Trophoblast cell (in vitro differentiated cells and primary cell): ENCODE data around the gene ZBED5.

Experiments used
- DNase-seq, 2 donors: peaks; one replicate each; pipeline ENCODE4 v3.0.0-alpha.2; 2016
- H2AFZ ChIP-seq: 2 replicates; pipeline ENCODE4 v1.6.1; 2013; ENCODE audit warnings: low read length, moderate library complexity, mild to moderate bottlenecking; ENCODE audit not compliant: insufficient read depth, poor library complexity
- H2AK5ac ChIP-seq: 2 replicates; pipeline ENCODE4 v1.6.1; 2013; ENCODE audit warnings: mild to moderate bottlenecking, low read length
- H2BK120ac ChIP-seq: 2 replicates; pipeline ENCODE4 v1.6.1; 2013; ENCODE audit warnings: low read length, mild to moderate bottlenecking, moderate library complexity; ENCODE audit not compliant: insufficient read depth, poor library complexity
- H2BK12ac ChIP-seq: 2 replicates; pipeline ENCODE4 v1.6.1; 2013; ENCODE audit warnings: mild to moderate bottlenecking, low read length, moderate library complexity
- H2BK5ac ChIP-seq: 2 replicates; pipeline ENCODE4 v1.6.1; 2013; ENCODE audit warnings: low read length, low read depth, moderate library complexity, mild to moderate bottlenecking; ENCODE audit not compliant: poor library complexity
- H3K14ac ChIP-seq: 2 replicates; pipeline ENCODE4 v1.6.1; 2013; ENCODE audit warnings: mild to moderate bottlenecking, low read length
- H3K18ac ChIP-seq: 2 replicates; pipeline ENCODE4 v1.6.1; 2013; ENCODE audit warnings: mild to moderate bottlenecking, low read length
- H3K23ac ChIP-seq: 2 replicates; pipeline ENCODE4 v1.6.1; 2013; ENCODE audit warnings: low read length
- H3K27ac ChIP-seq: 2 replicates; pipeline ENCODE4 v1.5.1; 2013; ENCODE audit warnings: low read depth, mild to moderate bottlenecking, inconsistent platforms, low read length, moderate library complexity
- H3K27me3 ChIP-seq: 2 replicates; pipeline ENCODE4 v1.6.1; 2013; ENCODE audit warnings: inconsistent platforms, mild to moderate bottlenecking, low read length, moderate library complexity; ENCODE audit not compliant: insufficient read depth
- H3K36me3 ChIP-seq, 2 experiments: 1 replicate in 1 of 2; 2 replicates in 1 of 2; pipeline ENCODE4 v1.6.1; 2013; ENCODE audit warnings: low read length in 2 of 2, mild to moderate bottlenecking in 2 of 2, moderate library complexity in 1 of 2; ENCODE audit not compliant: insufficient read depth in 2 of 2, control insufficient read depth in 1 of 2
- H3K4ac ChIP-seq: 2 replicates; pipeline ENCODE4 v1.6.1; 2013; ENCODE audit warnings: low read depth, mild to moderate bottlenecking, low read length, moderate library complexity
- H3K4me1 ChIP-seq, 2 experiments: 1 replicate in 1 of 2; 2 replicates in 1 of 2; pipeline ENCODE4 v1.6.1; 2013; ENCODE audit warnings: low read length in 2 of 2, mild to moderate bottlenecking in 2 of 2, moderate library complexity in 1 of 2; ENCODE audit not compliant: insufficient read depth in 2 of 2, control insufficient read depth in 1 of 2
- H3K4me2 ChIP-seq: 2 replicates; pipeline ENCODE4 v1.6.1; 2013; ENCODE audit warnings: inconsistent platforms, mild to moderate bottlenecking, low read length, moderate library complexity
- H3K4me3 ChIP-seq: 2 replicates; pipeline ENCODE4 v1.5.1; 2013; ENCODE audit warnings: mild to moderate bottlenecking, low read depth, low read length, inconsistent platforms
- H3K79me1 ChIP-seq: one replicate; pipeline ENCODE4 v1.6.1; 2013; ENCODE audit warnings: low read length
- H3K79me2 ChIP-seq: 2 replicates; pipeline ENCODE4 v1.6.1; 2013; ENCODE audit warnings: low read length, mild to moderate bottlenecking; ENCODE audit not compliant: control insufficient read depth, insufficient read depth, poor library complexity
- H3K9ac ChIP-seq: 2 replicates; pipeline ENCODE4 v1.6.1; 2013; ENCODE audit warnings: mild to moderate bottlenecking, low read length
- H3K9me3 ChIP-seq: 2 replicates; pipeline ENCODE4 v1.6.1; 2013; ENCODE audit warnings: low read depth, mild to moderate bottlenecking, control low read depth, inconsistent platforms, low read length; ENCODE audit not compliant: insufficient read depth
- H4K12ac ChIP-seq: 2 replicates; pipeline ENCODE4 v1.6.1; 2013; ENCODE audit warnings: low read depth, mild to moderate bottlenecking, low read length, moderate library complexity
- H4K8ac ChIP-seq: 2 replicates; pipeline ENCODE4 v1.6.1; 2013; ENCODE audit warnings: low read depth, mild to moderate bottlenecking, low read length, moderate library complexity
- H4K91ac ChIP-seq: one replicate; pipeline ENCODE4 v1.6.1; 2013; ENCODE audit warnings: low read depth, mild to moderate bottlenecking, low read length, moderate library complexity
- WGBS: extraction: QIAGEN DNeasy Blood & Tissue Kit; methylation state at CpG from one replicate; pipeline ENCODE4 v1.1.7; 2013; ENCODE audit warnings: missing lambda C conversion rate; ENCODE audit not compliant: insufficient read length, insufficient coverage; ENCODE audit errors: extremely low coverage; 5-methylcytosine and 5-hydroxymethylcytosine counted together

ZBED5 gene

DNA sequence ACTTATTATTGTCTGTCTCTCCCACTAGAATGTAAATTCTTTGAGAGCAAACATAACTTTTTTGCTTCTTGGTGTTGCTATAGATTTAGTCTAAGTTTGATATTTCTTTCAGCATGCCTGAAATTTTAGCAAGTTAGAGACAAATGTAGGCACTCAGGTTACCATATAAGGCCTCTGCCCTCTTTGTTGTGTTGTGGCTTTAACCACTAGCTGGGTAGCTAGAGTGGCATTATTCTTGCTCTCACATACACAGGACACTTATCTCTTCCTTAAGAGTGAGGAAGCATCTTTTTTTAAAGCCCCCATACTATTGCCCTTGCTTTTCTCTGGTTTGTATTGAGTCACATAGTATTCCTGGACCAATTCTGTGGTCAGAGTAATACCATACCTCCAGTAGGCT lies 11.2 kb downstream of the ZBED5 start:
- H2BK5ac ChIP-seq = no peak overlapping the region
- no peak overlapping the region for H3K9ac ChIP-seq
- H3K18ac ChIP-seq = no peak overlapping the region
- no peak overlapping the region for H3K4ac ChIP-seq
- no peak overlapping the region for H2AFZ ChIP-seq
- H3K4me1 ChIP-seq = peaks cover 0 to 10% of the 10 kb centered on the region in 2 experiments
- no peaks in the 10 kb centered on the region for H3K9me3 ChIP-seq
- no peak overlapping the region for H4K8ac ChIP-seq
- H3K79me1 ChIP-seq = peaks cover 2% of the 10 kb centered on the region
- no peak overlapping the region for H3K4me3 ChIP-seq
- H3K23ac ChIP-seq = no peak overlapping the region
- no peak overlapping the region for H4K91ac ChIP-seq
- no peak overlapping the region for H2AK5ac ChIP-seq
- DNase-seq = no peak
- no peaks in the 10 kb centered on the region for H3K27me3 ChIP-seq
- no peak overlapping the region for H3K27ac ChIP-seq
- H3K14ac ChIP-seq = no peak overlapping the region
- no peak overlapping the region for H2BK12ac ChIP-seq
- no peak overlapping the region for H2BK120ac ChIP-seq
- H3K4me2 ChIP-seq = no peak overlapping the region
- no peak overlapping the region for H4K12ac ChIP-seq
- no peaks in the 10 kb centered on the region for H3K79me2 ChIP-seq
- H3K36me3 ChIP-seq = no peaks in the 10 kb centered on the region

DNA sequence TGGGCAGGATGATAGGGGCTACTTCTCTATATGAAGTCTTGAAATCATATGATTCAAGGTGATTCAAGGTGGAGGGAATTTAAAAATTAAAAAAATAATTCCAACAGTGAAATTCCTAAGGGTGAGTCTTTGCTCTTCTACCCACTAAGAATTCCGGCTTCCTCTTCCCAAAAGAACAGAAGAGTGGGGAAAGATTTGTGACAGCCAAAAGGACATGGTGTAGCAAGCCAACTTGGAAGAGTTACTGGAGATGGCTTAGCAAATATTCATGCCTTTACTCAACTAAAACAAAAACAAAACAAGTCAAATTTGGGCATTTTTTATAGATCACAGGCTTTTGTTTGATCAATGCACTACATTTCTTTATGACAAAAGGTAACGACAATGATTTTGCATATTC lies 12.3 kb downstream of the ZBED5 start:
- Histone ChIP-seq H3K36me3 (no peaks in the 10 kb centered on the region), H3K4me1 (peaks cover 0 to 10% of the 10 kb centered on the region in 2 experiments), H3K27ac (no peak overlapping the region), H2BK12ac (no peak overlapping the region), H3K79me1 (peaks cover 2% of the 10 kb centered on the region), H4K91ac (no peak overlapping the region), H3K4me2 (no peak overlapping the region), H3K9me3 (no peaks in the 10 kb centered on the region), H3K79me2 (no peaks in the 10 kb centered on the region), H3K23ac (no peak overlapping the region), H3K18ac (no peak overlapping the region), H2AFZ (no peak overlapping the region), H3K14ac (no peak overlapping the region), H2AK5ac (no peak overlapping the region), H3K9ac (no peak overlapping the region), H2BK120ac (no peak overlapping the region), H4K8ac (no peak overlapping the region), H4K12ac (no peak overlapping the region), H2BK5ac (no peak overlapping the region), H3K4me3 (no peak overlapping the region), H3K4ac (no peak overlapping the region), H3K27me3 (no peaks in the 10 kb centered on the region)
- no peak for DNase-seq
- no CpG with 5 or more reads among the region's 2 CpGs for WGBS

DNA sequence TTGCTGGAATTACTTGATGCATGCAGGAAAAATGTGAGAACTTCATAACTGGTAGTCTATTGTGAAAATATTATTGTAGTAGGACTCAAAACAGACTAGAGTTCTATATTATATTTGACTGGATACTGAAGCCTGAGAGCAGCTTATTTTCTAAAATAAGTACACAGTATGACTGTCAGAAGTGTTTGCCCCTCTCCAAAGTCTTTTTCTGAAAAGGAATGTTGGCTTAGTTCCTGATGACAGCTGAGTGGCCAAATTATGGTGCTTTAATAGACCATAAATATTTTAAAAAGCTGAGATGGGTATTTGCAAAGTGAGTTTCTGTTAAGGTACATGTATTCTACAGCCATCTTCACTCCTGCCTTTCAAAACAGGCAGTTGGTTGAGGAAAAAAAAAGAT lies 13.1 kb downstream of the ZBED5 start:
- Histone ChIP-seq H3K23ac (no peak overlapping the region), H3K4me3 (no peak overlapping the region), H4K12ac (no peak overlapping the region), H2BK120ac (no peak overlapping the region), H4K91ac (no peak overlapping the region), H3K4me2 (no peak overlapping the region), H3K79me1 (peaks cover 2% of the 10 kb centered on the region), H3K4ac (no peak overlapping the region), H3K27me3 (no peaks in the 10 kb centered on the region), H2AFZ (no peak overlapping the region), H3K79me2 (no peaks in the 10 kb centered on the region), H3K27ac (no peak overlapping the region), H3K9me3 (no peaks in the 10 kb centered on the region), H4K8ac (no peak overlapping the region), H3K14ac (no peak overlapping the region), H2BK5ac (no peak overlapping the region), H3K36me3 (no peaks in the 10 kb centered on the region), H3K9ac (no peak overlapping the region), H2AK5ac (no peak overlapping the region), H3K4me1 (peaks cover 0 to 10% of the 10 kb centered on the region in 2 experiments), H3K18ac (no peak overlapping the region), H2BK12ac (no peak overlapping the region)
- peak in 1 of 2 donors; percentile 53 for DNase-seq

DNA sequence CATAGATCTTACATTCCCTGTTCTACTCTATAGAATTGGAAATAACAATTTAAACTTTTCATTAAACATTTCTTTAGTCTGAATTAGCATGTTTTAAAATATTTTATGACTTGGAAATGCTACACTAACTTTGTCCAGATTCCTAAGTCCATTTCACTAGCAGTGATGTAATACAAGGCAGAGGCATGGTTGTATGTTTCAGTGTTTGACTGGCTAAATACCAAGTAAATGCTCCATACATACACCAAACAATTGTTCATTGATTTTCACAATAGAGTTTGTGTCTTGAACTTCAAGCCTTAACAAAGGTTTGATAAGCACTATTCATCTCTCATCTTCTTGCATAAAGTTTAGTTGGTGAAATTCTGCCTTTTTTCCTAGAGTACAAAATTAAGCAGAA lies 13.5 kb downstream of the ZBED5 start:
- Histone ChIP-seq H3K9me3 (no peaks in the 10 kb centered on the region), H2BK5ac (no peak overlapping the region), H3K4me2 (no peak overlapping the region), H3K79me1 (peaks cover 2% of the 10 kb centered on the region), H3K9ac (no peak overlapping the region), H3K4me1 (peaks cover 0 to 10% of the 10 kb centered on the region in 2 experiments), H4K91ac (no peak overlapping the region), H4K12ac (no peak overlapping the region), H3K4ac (no peak overlapping the region), H2AFZ (no peak overlapping the region), H3K18ac (no peak overlapping the region), H3K27me3 (no peaks in the 10 kb centered on the region), H2BK120ac (no peak overlapping the region), H3K4me3 (no peak overlapping the region), H3K79me2 (no peaks in the 10 kb centered on the region), H2AK5ac (no peak overlapping the region), H3K27ac (no peak overlapping the region), H3K23ac (no peak overlapping the region), H3K14ac (no peak overlapping the region), H4K8ac (no peak overlapping the region), H3K36me3 (no peaks in the 10 kb centered on the region), H2BK12ac (no peak overlapping the region)
- peak in 1 of 2 donors; percentile 44 for DNase-seq

DNA sequence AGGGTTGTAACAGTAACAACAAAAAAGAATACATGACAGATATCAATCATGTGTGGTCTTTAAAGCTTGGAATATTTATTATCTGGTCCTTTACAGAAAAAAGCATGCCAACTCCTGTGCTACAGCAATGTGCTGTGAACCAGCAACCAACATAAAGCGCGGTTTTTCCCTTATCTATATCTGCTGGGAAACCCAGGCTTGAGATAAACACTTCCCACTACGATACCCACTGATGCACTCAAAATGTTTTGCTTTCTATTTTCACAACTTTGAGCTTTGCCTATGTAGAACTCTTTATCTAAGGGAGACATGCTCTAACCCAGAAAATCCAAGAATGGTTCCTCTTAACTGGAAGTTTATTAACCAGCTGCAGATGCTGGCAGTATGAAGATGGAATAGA lies 19.0 kb downstream of the ZBED5 start:
- Histone ChIP-seq H3K23ac (no peak overlapping the region), H3K14ac (no peak overlapping the region), H4K91ac (no peak overlapping the region), H3K4me2 (no peak overlapping the region), H3K79me1 (peaks cover 2% of the 10 kb centered on the region), H2BK120ac (no peak overlapping the region), H3K9ac (no peak overlapping the region), H2AFZ (no peak overlapping the region), H3K4ac (no peak overlapping the region), H3K36me3 (no peaks in the 10 kb centered on the region), H3K27me3 (no peaks in the 10 kb centered on the region), H2AK5ac (no peak overlapping the region), H3K4me3 (no peak overlapping the region), H3K9me3 (no peaks in the 10 kb centered on the region), H2BK12ac (no peak overlapping the region), H4K8ac (no peak overlapping the region), H3K18ac (no peak overlapping the region), H4K12ac (no peak overlapping the region), H3K79me2 (no peaks in the 10 kb centered on the region), H2BK5ac (no peak overlapping the region), H3K27ac (no peak overlapping the region), H3K4me1 (peaks cover 0 to 7% of the 10 kb centered on the region in 2 experiments)
- WGBS = no CpG with 5 or more reads among the region's 3 CpGs
- DNase-seq = no peak
